ACC112 (cell line): ENCODE results near the gene NCAM1.

ENCODE experiments used
- H2AFZ ChIP-seq: fragments of 200-600 bp; sonication (generic); one replicate; pipeline ENCODE4 v1.6.0; 2017; ENCODE audit warnings: antibody characterized with exemption, low read length; ENCODE audit not compliant: unreplicated experiment
- H3K27ac ChIP-seq: fragments of 200-600 bp; sonication (generic); 2 replicates; pipeline ENCODE4 v1.5.1; 2014; ENCODE audit warnings: low read depth, mild to moderate bottlenecking, antibody characterized with exemption, low read length, moderate library complexity
- H3K27me3 ChIP-seq: fragments of 200-600 bp; sonication (generic); 2 replicates; pipeline ENCODE4 v1.6.1; 2014; ENCODE audit warnings: mild to moderate bottlenecking, antibody characterized with exemption, low read length, moderate library complexity, mixed read lengths; ENCODE audit not compliant: insufficient read depth
- H3K36me3 ChIP-seq: fragments of 200-600 bp; sonication (generic); 2 replicates; pipeline ENCODE4 v1.6.1; 2016; ENCODE audit warnings: mild to moderate bottlenecking, antibody characterized with exemption, low read length, moderate library complexity, mixed read lengths; ENCODE audit not compliant: insufficient read depth
- H3K4me1 ChIP-seq: fragments of 200-600 bp; sonication (generic); one replicate; pipeline ENCODE4 v1.6.1; 2016; ENCODE audit warnings: low read length, mixed read lengths; ENCODE audit not compliant: insufficient read depth, unreplicated experiment, control insufficient read depth
- H3K4me3 ChIP-seq: fragments of 200-600 bp; sonication (generic); 2 replicates; pipeline ENCODE4 v1.5.1; 2014; ENCODE audit warnings: mild to moderate bottlenecking, low read depth, low read length
- H3K79me2 ChIP-seq: fragments of 200-600 bp; sonication (generic); one replicate; pipeline ENCODE4 v1.6.0; 2016; ENCODE audit warnings: low read length; ENCODE audit not compliant: control insufficient read depth, unreplicated experiment, insufficient read depth

NCAM1 gene

DNA sequence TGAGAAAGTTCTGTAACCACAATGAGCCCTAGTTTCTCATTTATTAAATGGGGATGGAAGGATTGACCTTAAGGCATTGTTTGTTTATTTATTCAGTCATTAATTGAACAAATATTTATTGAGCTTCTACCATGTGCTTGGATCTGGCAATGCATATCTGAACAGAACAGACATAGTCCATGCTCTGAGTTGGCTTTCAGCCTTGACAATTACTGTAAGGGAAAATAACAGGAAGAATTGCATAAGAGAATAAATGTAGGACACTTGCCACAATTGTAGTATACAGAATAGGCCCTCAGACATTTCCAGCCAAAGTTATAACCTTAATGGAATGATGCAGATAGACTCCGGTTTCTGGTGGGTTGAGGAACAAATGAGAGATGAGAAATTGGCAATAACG, 192.6 kb downstream of the NCAM1 start:
- Histone ChIP-seq H2AFZ (no peak overlapping the region), H3K4me3 (no peak overlapping the region), H3K36me3 (no peaks in the 10 kb centered on the region), H3K79me2 (no peaks in the 10 kb centered on the region), H3K27me3 (no peaks in the 10 kb centered on the region), H3K27ac (no peak overlapping the region), H3K4me1 (no peaks in the 10 kb centered on the region)

DNA sequence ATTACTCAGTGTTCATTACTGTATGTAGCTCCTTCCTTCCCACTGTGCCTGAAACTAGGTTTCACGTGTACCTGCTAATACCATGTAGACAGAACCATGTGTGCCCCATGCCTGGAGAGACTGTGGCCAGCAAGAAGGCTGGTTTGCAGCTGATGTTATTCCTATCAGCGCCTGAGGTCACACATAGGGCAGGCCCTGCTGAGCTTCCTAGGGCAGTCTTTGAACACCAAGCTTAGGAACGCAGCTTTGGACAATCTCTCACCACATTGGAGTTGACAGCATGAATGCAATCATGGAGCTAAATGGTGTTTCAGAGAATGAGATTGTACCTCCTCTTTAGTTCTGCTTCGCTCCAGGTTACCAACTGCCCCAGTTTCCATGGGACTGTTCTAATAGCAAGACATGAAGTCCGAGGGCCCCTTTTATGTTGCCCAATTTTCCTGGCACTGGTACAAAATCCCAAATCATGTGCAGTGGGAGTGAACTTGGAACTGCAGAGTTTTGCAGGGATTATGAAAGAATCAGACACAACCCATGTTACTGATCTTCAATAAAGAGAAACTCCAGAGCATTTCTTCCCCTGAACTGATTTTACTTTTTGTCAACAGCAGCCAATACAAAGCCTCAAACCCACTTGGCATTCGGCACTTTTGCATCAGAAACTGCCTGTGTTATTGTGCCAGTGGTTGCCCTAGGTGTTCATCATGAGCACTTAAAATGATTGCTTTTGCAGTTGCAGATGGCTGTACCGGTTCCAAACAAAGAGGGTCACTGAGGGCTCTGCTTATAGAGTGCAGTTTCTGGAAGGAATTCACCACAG, 199.0 kb downstream of the NCAM1 start:
- no peak overlapping the region for H3K4me3 ChIP-seq
- H3K27me3 ChIP-seq: no peaks in the 10 kb centered on the region
- H3K79me2 ChIP-seq: no peaks in the 10 kb centered on the region
- no peak overlapping the region for H3K27ac ChIP-seq
- H3K4me1 ChIP-seq: no peaks in the 10 kb centered on the region
- no peak overlapping the region for H2AFZ ChIP-seq
- no peaks in the 10 kb centered on the region for H3K36me3 ChIP-seq

DNA sequence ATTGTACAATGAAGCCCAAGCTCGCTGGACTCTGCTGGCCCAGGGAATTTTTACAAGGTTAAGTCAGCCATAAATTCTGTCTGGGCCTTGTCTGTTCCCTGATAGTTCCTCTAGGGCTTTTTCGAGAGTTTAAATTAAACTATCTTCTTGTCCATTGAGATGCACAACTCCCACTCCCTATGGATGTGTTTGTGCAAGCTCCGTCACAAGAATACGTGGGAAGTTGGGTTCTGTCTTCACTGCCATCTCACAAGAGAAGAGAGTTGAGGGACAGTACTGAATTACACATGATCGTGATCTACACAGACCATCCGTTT, 199.5 kb downstream of the NCAM1 start:
- Histone ChIP-seq H3K4me1 (no peaks in the 10 kb centered on the region), H3K27ac (no peak overlapping the region), H3K27me3 (no peaks in the 10 kb centered on the region), H3K36me3 (no peaks in the 10 kb centered on the region), H3K79me2 (no peaks in the 10 kb centered on the region), H3K4me3 (no peak overlapping the region), H2AFZ (no peak overlapping the region)

DNA sequence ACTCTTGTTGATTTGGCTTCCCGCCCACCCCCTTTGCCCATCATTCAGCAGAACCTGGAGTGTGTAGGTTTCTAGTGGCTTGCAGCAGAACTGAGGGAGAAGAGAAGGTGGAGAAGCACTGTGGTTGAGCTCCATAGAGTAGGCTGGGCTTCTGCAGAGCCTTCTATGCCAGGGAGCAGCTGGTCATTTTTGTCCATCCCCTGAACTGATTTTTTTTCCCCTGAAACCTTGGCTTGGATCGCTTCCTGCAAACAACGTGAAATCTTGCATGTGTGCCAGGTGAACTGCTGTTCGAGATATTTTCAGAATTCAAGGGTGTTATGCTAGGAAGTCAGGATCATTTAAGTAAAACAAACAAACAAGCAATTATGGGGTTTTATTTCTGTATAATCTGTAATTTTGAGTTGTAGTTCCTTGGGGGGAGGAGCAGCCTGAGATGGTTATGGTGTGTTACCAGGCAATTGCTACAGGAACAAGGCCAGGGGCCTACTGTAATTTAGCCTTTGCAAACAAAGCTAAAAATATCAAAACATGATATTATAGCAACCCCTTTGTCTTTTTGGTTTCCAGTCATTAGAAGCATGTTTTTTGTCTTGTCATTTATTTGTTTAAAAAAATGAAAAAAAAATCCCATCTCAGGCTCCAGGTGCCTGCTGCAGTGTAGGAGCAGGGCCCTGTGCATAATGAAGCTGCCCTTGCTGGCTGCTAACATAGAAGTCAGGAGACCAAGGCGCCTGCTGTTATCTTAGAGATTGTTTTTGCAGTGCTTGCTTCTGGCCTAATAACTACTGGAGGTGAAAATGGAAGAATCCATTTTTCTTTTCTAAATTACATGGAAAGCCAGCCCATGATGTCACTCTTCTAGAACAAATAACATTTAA, 200.7 kb downstream of the NCAM1 start:
- no peak overlapping the region for H2AFZ ChIP-seq
- no peak overlapping the region for H3K27ac ChIP-seq
- no peaks in the 10 kb centered on the region for H3K27me3 ChIP-seq
- H3K4me3 ChIP-seq: no peak overlapping the region
- no peaks in the 10 kb centered on the region for H3K4me1 ChIP-seq
- H3K36me3 ChIP-seq: no peaks in the 10 kb centered on the region
- no peaks in the 10 kb centered on the region for H3K79me2 ChIP-seq

DNA sequence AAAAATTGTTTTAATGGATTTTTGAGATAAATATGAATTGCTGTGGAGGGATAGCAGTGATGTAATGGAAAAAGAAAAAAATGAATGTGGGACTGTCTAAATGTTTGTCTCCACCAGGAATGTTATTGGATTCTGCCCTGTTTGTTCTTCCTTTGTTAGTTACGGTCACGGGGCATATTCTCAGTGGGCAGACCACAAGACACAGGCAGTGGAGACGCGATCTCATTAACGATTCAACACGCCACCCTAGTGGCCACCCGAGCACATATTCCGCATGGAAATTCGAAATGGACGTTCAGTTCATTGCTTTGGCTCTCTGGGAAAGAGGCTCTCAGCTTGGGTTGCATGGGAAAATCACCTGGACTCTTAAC, 201.4 kb downstream of the NCAM1 start:
- H2AFZ ChIP-seq: no peak overlapping the region
- H3K4me1 ChIP-seq: no peaks in the 10 kb centered on the region
- H3K79me2 ChIP-seq: no peaks in the 10 kb centered on the region
- H3K4me3 ChIP-seq: no peak overlapping the region
- H3K27me3 ChIP-seq: no peaks in the 10 kb centered on the region
- H3K27ac ChIP-seq: no peak overlapping the region
- H3K36me3 ChIP-seq: no peaks in the 10 kb centered on the region

DNA sequence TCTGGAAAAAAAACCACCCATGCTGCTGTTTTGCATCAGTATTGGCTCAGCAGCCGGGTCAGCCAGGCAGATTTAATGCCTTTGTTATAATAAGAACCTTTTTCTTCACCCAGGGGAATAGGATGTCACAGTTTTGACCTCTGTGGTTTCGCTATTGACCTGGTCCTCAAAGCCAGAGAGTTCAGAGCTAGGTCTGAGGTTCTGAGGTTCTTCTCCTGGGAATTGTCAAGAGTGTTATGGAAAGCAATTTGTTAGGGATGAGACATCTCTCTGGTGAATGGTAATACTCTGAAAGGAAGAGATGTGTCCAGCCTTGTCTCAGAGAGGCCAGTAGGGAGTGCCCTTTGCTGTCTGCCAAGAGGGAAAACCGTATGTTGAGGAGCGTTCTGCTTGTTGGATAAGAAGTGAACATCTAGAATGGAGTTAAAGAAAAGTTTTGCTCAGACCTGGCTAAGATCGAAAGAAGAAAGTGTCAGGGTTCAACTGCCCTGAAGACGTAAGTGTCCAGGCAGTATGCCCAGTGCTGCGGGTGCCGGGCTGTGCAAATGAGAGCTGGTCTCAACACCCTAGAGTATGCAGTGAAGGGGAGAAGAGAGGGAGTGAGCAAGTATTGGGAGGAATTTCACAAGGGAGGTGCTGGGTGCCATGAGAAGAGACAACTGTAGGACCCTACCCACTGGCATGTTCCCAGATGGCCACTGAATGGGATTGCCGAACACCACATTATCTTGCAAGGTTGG, 202.2 kb downstream of the NCAM1 start:
- Histone ChIP-seq H3K4me3 (no peak overlapping the region), H3K27me3 (no peaks in the 10 kb centered on the region), H3K4me1 (no peaks in the 10 kb centered on the region), H3K79me2 (no peaks in the 10 kb centered on the region), H3K36me3 (no peaks in the 10 kb centered on the region), H2AFZ (no peak overlapping the region), H3K27ac (no peak overlapping the region)

DNA sequence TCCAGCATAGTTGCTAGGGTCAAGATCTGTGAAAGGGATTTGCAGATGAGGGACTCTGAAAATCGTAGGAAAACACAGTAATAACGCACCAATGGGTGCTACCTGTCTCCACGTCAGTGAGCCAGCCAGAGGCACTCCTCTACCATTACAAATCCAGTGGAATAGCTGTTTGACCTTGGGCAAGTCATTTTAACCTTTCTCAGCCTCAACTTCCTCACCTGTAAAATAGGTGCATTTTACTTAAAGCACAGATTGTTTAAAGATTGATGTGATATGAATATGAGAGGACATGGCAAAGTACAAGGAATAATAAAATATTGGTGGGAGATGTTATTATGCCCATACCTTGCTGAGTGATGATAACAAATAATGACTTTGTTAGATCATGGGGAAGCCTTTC, 205.1 kb downstream of the NCAM1 start:
- Histone ChIP-seq H3K4me3 (no peak overlapping the region), H3K27me3 (no peaks in the 10 kb centered on the region), H3K27ac (no peak overlapping the region), H3K4me1 (no peaks in the 10 kb centered on the region), H3K36me3 (no peaks in the 10 kb centered on the region), H3K79me2 (no peaks in the 10 kb centered on the region), H2AFZ (no peak overlapping the region)

DNA sequence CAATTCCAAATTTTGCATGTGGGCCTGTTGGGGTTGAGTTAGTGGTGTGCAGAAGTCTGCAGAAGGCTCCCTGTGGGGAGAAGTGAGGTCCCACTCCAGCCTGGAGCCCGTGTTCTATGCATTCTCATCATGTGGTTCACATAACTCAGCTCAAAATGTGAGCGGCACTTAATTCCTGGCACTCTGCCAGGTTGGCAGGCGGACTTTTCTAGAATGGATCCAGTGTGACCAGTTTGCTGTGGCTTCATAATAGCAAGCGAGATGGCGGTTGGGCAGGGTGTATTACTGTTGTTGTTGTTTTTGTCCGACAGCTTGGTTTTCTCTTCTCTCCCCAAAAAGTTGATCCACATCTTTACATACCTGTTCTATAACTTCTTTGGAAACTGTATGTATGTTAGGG, 206.4 kb downstream of the NCAM1 start:
- H3K4me3 ChIP-seq: no peak overlapping the region
- H2AFZ ChIP-seq: no peak overlapping the region
- H3K4me1 ChIP-seq: no peaks in the 10 kb centered on the region
- H3K79me2 ChIP-seq: no peaks in the 10 kb centered on the region
- no peaks in the 10 kb centered on the region for H3K27me3 ChIP-seq
- H3K36me3 ChIP-seq: no peaks in the 10 kb centered on the region
- no peak overlapping the region for H3K27ac ChIP-seq

DNA sequence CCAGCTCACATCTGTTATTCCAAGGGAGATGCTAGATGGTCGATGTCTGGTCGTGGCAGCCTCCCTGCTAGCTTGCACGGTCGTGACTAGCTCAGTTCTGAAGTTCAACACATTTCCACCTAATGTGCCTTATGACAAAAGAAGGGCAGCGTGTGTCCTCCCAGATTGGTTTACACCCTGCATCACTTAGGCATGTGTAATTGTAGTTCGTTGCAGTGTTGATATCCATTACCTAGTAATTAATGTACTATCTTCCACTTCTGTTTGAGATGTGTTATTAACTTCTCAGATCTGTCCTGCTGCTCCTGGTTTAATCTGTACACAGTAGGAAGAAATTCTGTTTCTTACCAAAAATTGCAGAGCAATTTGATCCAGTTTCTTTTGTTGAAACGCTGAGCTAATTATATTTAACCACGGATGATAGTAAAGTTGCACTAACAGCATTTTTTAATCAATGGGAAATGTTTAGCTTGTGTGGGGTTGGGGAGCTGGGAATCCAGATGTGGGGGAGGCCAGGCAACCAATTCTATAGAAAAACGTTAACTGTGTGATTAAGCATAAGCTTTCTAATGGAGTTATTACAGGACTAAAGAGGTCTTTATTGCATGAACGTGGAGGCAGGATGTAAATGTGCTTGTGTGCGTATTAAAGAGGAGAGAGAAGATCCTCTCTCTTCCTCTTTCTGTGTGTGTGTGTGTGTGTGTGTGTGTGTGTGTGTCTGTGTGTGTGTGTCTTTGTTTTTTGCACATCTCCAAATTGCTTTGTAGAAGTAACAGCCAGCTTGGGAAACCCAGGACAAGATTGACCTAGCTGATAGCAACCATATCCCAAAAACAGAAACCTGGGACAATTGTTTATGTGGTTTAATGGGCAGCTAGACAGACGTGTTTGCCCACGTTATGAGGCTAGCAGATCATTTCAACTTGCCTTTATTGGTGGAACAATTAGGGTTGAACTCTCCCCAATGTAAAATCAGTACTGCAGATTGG, 207.4 kb downstream of the NCAM1 start:
- H3K27ac ChIP-seq: no peak overlapping the region
- no peaks in the 10 kb centered on the region for H3K36me3 ChIP-seq
- H2AFZ ChIP-seq: no peak overlapping the region
- no peaks in the 10 kb centered on the region for H3K79me2 ChIP-seq
- no peaks in the 10 kb centered on the region for H3K4me1 ChIP-seq
- no peaks in the 10 kb centered on the region for H3K27me3 ChIP-seq
- H3K4me3 ChIP-seq: no peak overlapping the region

DNA sequence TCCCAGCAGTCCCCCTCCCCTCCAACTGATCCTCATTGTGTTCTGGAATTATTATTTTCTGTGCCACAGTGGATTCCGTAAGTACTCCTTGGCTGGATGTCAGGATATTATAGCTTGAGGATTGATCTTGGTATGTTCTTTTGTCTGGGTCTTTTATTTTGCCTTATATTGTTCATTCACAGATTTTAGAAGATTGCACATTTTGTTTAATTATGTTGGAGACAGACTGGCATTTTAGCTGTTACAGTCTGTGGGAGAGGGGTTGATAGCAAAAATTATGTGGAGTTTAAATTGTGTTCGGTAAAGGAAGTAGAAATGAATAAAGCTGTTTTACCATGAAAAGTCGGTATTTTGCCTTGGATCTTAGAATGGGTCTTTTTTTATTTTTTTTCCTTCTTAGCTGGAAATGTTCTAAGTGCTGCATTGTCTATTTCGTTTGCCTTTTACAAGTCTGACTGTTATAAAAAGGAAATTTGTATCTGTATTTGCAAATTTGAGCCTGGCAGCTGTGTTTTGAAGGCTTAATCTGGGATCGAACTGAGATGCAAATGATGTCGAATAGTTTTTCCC, 211.2 kb downstream of the NCAM1 start:
- Histone ChIP-seq H3K79me2 (no peaks in the 10 kb centered on the region), H3K27ac (no peak overlapping the region), H3K36me3 (no peaks in the 10 kb centered on the region), H3K4me1 (no peaks in the 10 kb centered on the region), H2AFZ (no peak overlapping the region), H3K27me3 (no peaks in the 10 kb centered on the region), H3K4me3 (no peak overlapping the region)
